ENCODE data around the gene ZNF436. TPM values are rescaled to one million over a fixed set of nuclear protein-coding genes. Genes with fewer than 3 reads are reported as not detected.

ZNF436 gene
- total and polyA plus RNA-seq, 2 donors (not counting 1 experiment from before 2014, with no cell fraction given) = 1.9 to 10.1 TPM

DNA sequence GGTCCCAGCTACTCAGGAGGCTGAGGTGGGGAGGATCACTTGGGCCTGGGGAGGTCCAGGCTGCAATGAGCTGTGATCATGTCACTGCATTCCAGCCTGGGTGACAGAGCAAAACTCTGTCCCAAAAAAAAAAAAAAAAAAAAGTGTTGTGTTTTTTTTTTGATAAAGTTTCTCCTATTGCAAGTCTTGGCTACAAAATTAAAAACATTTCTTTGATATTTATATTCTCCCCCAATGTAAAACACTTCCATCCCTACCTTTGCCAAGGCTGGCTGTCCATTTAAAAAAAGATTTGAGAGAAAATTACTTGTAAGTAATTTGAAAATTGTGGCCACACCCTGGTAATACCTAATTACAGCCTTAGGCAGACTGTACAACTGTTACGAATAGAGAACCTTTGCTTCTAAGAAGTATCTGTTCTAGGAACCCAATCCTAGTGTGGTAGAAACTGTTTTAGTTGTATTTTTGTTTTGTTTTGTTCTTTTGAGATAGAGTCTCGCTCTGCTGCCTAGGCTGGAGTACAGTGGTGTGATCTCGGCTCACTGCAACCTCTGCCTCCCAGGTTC, 11.2 kb downstream of the ZNF436 start:
- H3K9ac ChIP-seq (ENCODE audit: low read length) = no peak overlapping the region
- H3K27ac Mint-ChIP-seq = no peak overlapping the region
- no peak overlapping the region for H3K4me2 ChIP-seq (replicated peaks; ENCODE audit: low read depth, low read length, poor library complexity, severe bottlenecking)
- no peaks in the 10 kb centered on the region for H3K4me1 Mint-ChIP-seq
- ATAC-seq (ENCODE audit: low read depth) = no peak
- CTCF ChIA-PET = no interaction called here
- no peak overlapping the region for H2AFZ ChIP-seq (ENCODE audit: insufficient read depth, low read depth, low read length, poor library complexity, severe bottlenecking)
- DNase-seq = no peak
- peaks cover 6 to 34% (median 29%) of the 10 kb centered on the region in 3 donors for H3K9me3 ChIP-seq (ENCODE audit: control extremely low read depth in 1 of 3, control insufficient read depth in 2 of 3, insufficient read depth in 1 of 3, low read length in 2 of 3)
- no CpG with 5 or more reads among the region's 3 CpGs for WGBS (ENCODE audit: insufficient coverage)
- no peaks in the 10 kb centered on the region for H4K20me1 ChIP-seq (ENCODE audit: control insufficient read depth, insufficient read depth, low read length, poor library complexity, severe bottlenecking)
- POLR2A ChIA-PET = no interaction called here
- H3K27me3 ChIP-seq (replicated peaks in 1 of 4; ENCODE audit: control extremely low read depth in 1 of 4, control insufficient read depth in 3 of 4, insufficient read depth in 4 of 4, low read length in 3 of 4) = no peaks in the 10 kb centered on the region
- no peak overlapping the region for H3K4me3 ChIP-seq (ENCODE audit: control extremely low read depth in 1 of 5, extremely low read depth in 1 of 5, insufficient read depth in 1 of 5, low read depth in 2 of 5, low read length in 4 of 5)
- no peak for TF ChIP-seq EZH2 (IDR thresholded peaks at IDR 0.05; ENCODE audit: borderline replicate concordance, insufficient read depth, low read depth, low read length, poor library complexity, severe bottlenecking)
- TF ChIP-seq, protein P1, sequence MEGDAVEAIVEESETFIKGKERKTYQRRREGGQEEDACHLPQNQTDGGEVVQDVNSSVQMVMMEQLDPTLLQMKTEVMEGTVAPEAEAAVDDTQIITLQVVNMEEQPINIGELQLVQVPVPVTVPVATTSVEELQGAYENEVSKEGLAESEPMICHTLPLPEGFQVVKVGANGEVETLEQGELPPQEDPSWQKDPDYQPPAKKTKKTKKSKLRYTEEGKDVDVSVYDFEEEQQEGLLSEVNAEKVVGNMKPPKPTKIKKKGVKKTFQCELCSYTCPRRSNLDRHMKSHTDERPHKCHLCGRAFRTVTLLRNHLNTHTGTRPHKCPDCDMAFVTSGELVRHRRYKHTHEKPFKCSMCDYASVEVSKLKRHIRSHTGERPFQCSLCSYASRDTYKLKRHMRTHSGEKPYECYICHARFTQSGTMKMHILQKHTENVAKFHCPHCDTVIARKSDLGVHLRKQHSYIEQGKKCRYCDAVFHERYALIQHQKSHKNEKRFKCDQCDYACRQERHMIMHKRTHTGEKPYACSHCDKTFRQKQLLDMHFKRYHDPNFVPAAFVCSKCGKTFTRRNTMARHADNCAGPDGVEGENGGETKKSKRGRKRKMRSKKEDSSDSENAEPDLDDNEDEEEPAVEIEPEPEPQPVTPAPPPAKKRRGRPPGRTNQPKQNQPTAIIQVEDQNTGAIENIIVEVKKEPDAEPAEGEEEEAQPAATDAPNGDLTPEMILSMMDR (IDR thresholded peaks at IDR 0.05) = no peak
- H3K4me1 ChIP-seq (ENCODE audit: control insufficient read depth in 2 of 2, insufficient read depth in 2 of 2, low read length in 2 of 2) = no peaks in the 10 kb centered on the region
- intact Hi-C loops (cut with micrococcal nuclease) = no loop called here
- H3K36me3 ChIP-seq (replicated peaks in 1 of 2; ENCODE audit: control extremely low read depth in 1 of 2, control insufficient read depth in 1 of 2, extremely low read depth in 1 of 2, insufficient read depth in 2 of 2, low read length in 1 of 2) = peaks cover 0 to 17% of the 10 kb centered on the region in 2 experiments
- no peak overlapping the region for H3K4me3 Mint-ChIP-seq
- H3K27me3 Mint-ChIP-seq = no peaks in the 10 kb centered on the region
- no peaks in the 10 kb centered on the region for H3K79me2 ChIP-seq (ENCODE audit: control insufficient read depth, insufficient read depth, low read length)
- H3K9me3 Mint-ChIP-seq (ENCODE audit: insufficient read depth) = peaks cover 18% of the 10 kb centered on the region
- no peak overlapping the region for H3K27ac ChIP-seq (ENCODE audit: low read length in 2 of 2)

DNA sequence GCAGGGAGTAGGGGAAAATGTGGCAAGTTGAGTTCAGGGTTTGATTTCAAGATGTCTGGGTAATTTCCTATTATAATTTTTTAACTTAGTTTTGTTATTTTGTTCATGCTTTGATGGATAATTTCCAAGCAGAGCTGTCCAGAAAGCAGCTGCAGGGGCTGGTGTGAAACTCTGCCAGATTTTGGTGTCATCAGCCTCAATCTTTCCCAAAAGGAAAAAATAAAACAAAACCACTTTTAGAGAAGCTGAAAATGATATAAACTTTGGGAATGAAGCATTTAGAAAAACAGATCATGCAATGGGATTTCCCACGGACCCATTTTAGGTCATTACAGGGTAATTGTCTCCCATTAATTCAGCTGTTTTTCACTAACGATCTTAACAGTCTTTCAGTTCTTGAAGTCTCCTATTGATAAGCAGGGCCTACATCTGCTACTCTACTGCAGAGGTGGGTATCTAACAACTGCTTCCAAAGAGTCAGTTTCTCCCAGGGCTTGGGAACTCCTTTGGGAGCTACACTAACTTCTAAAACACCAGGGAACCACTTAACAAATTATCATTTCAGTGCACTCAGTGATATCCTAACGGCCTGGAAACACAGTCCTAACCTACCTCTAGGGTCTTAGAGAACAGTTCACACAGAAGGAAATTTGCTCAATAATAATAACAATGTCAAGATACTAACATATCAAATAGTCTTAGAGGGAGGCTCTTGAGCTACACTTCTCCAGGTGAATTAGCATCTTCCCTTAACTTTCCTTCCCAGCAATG, 12.3 kb downstream of the ZNF436 start:
- H2AFZ ChIP-seq (ENCODE audit: insufficient read depth, low read depth, low read length, poor library complexity, severe bottlenecking) = no peak overlapping the region
- H3K27me3 ChIP-seq (replicated peaks in 1 of 4; ENCODE audit: control extremely low read depth in 1 of 4, control insufficient read depth in 3 of 4, insufficient read depth in 4 of 4, low read length in 3 of 4) = no peaks in the 10 kb centered on the region
- ATAC-seq (ENCODE audit: low read depth) = no peak
- POLR2A ChIA-PET = no interaction called here
- CTCF ChIA-PET = interaction anchor here (0.7 to 1.4 kb wide), 2 partner anchors 12 to 173 kb away, joined by 4 read pairs; partner anchors contain the start of gene HNRNPR
- no peak overlapping the region for H3K27ac ChIP-seq (ENCODE audit: low read length in 2 of 2)
- intact Hi-C loops (cut with micrococcal nuclease) = no loop called here
- no peak overlapping the region for H3K4me3 ChIP-seq (ENCODE audit: control extremely low read depth in 1 of 5, extremely low read depth in 1 of 5, insufficient read depth in 1 of 5, low read depth in 2 of 5, low read length in 4 of 5)
- H4K20me1 ChIP-seq (ENCODE audit: control insufficient read depth, insufficient read depth, low read length, poor library complexity, severe bottlenecking) = no peaks in the 10 kb centered on the region
- H3K4me1 ChIP-seq (ENCODE audit: control insufficient read depth in 2 of 2, insufficient read depth in 2 of 2, low read length in 2 of 2) = no peaks in the 10 kb centered on the region
- 94% methylated on average over 2 of the region's 3 CpGs for WGBS (ENCODE audit: insufficient coverage)
- H3K4me2 ChIP-seq (replicated peaks; ENCODE audit: low read depth, low read length, poor library complexity, severe bottlenecking) = no peak overlapping the region
- H3K79me2 ChIP-seq (ENCODE audit: control insufficient read depth, insufficient read depth, low read length) = no peaks in the 10 kb centered on the region
- no peak overlapping the region for H3K9ac ChIP-seq (ENCODE audit: low read length)
- no peak for DNase-seq
- peaks cover 2 to 24% (median 19%) of the 10 kb centered on the region in 3 donors for H3K9me3 ChIP-seq (ENCODE audit: control extremely low read depth in 1 of 3, control insufficient read depth in 2 of 3, insufficient read depth in 1 of 3, low read length in 2 of 3)
- Mint-ChIP-seq H3K27ac (no peak overlapping the region), H3K4me1 (no peaks in the 10 kb centered on the region), H3K4me3 (no peak overlapping the region), H3K9me3 (ENCODE audit: insufficient read depth) (peaks cover 18% of the 10 kb centered on the region), H3K27me3 (no peaks in the 10 kb centered on the region)
- H3K36me3 ChIP-seq (replicated peaks in 1 of 2; ENCODE audit: control extremely low read depth in 1 of 2, control insufficient read depth in 1 of 2, extremely low read depth in 1 of 2, insufficient read depth in 2 of 2, low read length in 1 of 2) = peaks cover 0 to 10% of the 10 kb centered on the region in 2 experiments
- TF ChIP-seq EZH2 (IDR thresholded peaks at IDR 0.05; ENCODE audit: borderline replicate concordance, insufficient read depth, low read depth, low read length, poor library complexity, severe bottlenecking) = no peak
- TF ChIP-seq, protein P1 (IDR thresholded peaks at IDR 0.05) = no peak
